ENCODE data around the gene DIP2B. TPM values are rescaled to one million over a fixed set of nuclear protein-coding genes. Genes with fewer than 3 reads are reported as not detected.

Gene DIP2B
- total RNA-seq, 1 experiment from 2014 or later = 11.8 TPM

- DNase-seq (ENCODE audit: low read depth) = no peak
Observed at GRCh38 chr12:50611021-50611744, 106.4 kb downstream of the DIP2B start.

- DNase-seq (ENCODE audit: low read depth) = no peak
Observed at GRCh38 chr12:50612882-50613281, 108.1 kb downstream of the DIP2B start.

- DNase-seq (ENCODE audit: low read depth) = no peak
Observed at GRCh38 chr12:50613463-50613862, 108.7 kb downstream of the DIP2B start.

GRCh38 chr12:50614167-50614759, 109.5 kb downstream of the DIP2B start:
- peak; percentile 82 for DNase-seq (ENCODE audit: low read depth)

- DNase-seq (ENCODE audit: low read depth) = no peak
Observed at GRCh38 chr12:50615145-50615906, 110.5 kb downstream of the DIP2B start.

GRCh38 chr12:50615907-50616296, 111.1 kb downstream of the DIP2B start:
- peak; percentile 73 for DNase-seq (ENCODE audit: low read depth)

GRCh38 chr12:50617657-50618056, 112.9 kb downstream of the DIP2B start:
- no peak for DNase-seq (ENCODE audit: low read depth)

- peak; percentile 81 for DNase-seq (ENCODE audit: low read depth)
Observed at GRCh38 chr12:50618864-50619609, 114.3 kb downstream of the DIP2B start.

- DNase-seq (ENCODE audit: low read depth) = no peak
Observed at GRCh38 chr12:50619610-50619958, 114.8 kb downstream of the DIP2B start.

GRCh38 chr12:50620109-50620977, 115.6 kb downstream of the DIP2B start:
- DNase-seq (ENCODE audit: low read depth) = peak; percentile 84

GRCh38 chr12:50620978-50621360, 116.2 kb downstream of the DIP2B start:
- peak; percentile 31 for DNase-seq (ENCODE audit: low read depth)

GRCh38 chr12:50621399-50622300, 116.9 kb downstream of the DIP2B start:
- DNase-seq (ENCODE audit: low read depth) = peak; percentile 34

- no peak for DNase-seq (ENCODE audit: low read depth)
Observed at GRCh38 chr12:50625029-50625925, 120.5 kb downstream of the DIP2B start.

GRCh38 chr12:50626026-50626425, 121.2 kb downstream of the DIP2B start:
- DNase-seq (ENCODE audit: low read depth) = no peak

GRCh38 chr12:50627491-50627890, 122.7 kb downstream of the DIP2B start:
- DNase-seq (ENCODE audit: low read depth) = no peak

- DNase-seq (ENCODE audit: low read depth) = no peak
Observed at GRCh38 chr12:50628394-50628793, 123.6 kb downstream of the DIP2B start.

GRCh38 chr12:50633955-50634354, 129.2 kb downstream of the DIP2B start:
- DNase-seq (ENCODE audit: low read depth) = peak; percentile 78

- DNase-seq (ENCODE audit: low read depth) = no peak
Observed at GRCh38 chr12:50634379-50634778, 129.6 kb downstream of the DIP2B start.

- no peak for DNase-seq (ENCODE audit: low read depth)
Observed at GRCh38 chr12:50635364-50635763, 130.6 kb downstream of the DIP2B start.
